ENCODE measurements around the gene ANP32B.

The ANP32B gene

DNA sequence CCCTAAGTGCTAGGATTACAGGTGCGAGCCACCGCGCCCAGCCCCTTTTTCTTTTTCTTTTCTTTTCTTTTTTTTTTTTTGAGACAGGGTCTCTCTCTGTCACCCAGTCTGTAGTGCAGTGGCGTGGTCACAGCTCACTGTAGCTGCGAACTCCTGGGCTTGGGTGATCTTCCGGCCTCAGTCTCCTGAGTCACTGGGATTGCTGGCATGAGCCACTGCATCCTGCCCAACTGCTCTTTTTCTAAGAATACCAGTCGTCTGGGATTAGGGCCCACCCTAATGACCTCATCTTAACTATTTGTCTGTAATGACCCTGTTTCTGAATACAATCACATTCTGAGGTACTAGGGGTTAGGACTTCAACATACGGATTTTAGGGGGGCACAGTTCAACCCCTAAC lies 39.3 kb downstream of the ANP32B start:
- no peak overlapping the region for H3K4me3 ChIP-seq (ENCODE audit: control insufficient read depth, low read depth, low read length)
- DNase-seq (ENCODE audit: low read depth) = peak; percentile 52
- TF ChIP-seq, protein P1, sequence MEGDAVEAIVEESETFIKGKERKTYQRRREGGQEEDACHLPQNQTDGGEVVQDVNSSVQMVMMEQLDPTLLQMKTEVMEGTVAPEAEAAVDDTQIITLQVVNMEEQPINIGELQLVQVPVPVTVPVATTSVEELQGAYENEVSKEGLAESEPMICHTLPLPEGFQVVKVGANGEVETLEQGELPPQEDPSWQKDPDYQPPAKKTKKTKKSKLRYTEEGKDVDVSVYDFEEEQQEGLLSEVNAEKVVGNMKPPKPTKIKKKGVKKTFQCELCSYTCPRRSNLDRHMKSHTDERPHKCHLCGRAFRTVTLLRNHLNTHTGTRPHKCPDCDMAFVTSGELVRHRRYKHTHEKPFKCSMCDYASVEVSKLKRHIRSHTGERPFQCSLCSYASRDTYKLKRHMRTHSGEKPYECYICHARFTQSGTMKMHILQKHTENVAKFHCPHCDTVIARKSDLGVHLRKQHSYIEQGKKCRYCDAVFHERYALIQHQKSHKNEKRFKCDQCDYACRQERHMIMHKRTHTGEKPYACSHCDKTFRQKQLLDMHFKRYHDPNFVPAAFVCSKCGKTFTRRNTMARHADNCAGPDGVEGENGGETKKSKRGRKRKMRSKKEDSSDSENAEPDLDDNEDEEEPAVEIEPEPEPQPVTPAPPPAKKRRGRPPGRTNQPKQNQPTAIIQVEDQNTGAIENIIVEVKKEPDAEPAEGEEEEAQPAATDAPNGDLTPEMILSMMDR (conservative IDR thresholded peaks at IDR 0.05; ENCODE audit: control insufficient read depth, insufficient read depth, low read depth, low read length) = no peak

DNA sequence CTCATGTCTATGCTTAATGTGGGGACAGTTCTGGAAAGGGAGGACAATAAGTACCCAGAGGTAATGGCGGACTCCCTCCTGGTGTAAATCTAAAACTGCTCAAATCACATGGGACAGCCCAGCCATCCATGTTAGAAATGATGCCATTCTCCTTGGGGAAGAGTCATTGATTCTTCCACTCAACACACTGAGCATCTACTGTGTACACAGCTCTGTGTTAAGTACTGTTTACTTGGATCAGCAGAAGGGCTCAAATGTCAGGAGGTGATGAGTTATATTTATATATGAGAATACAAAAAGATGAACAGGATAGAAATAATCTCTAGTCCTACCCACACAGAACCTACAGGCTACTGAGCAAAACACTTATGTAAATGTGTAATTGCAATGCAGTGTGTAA lies 41.6 kb downstream of the ANP32B start:
- DNase-seq (ENCODE audit: low read depth) = no peak
- H3K4me3 ChIP-seq (ENCODE audit: control insufficient read depth, low read depth, low read length) = no peak overlapping the region
- TF ChIP-seq, protein P1 (conservative IDR thresholded peaks at IDR 0.05; ENCODE audit: control insufficient read depth, insufficient read depth, low read depth, low read length) = no peak

DNA sequence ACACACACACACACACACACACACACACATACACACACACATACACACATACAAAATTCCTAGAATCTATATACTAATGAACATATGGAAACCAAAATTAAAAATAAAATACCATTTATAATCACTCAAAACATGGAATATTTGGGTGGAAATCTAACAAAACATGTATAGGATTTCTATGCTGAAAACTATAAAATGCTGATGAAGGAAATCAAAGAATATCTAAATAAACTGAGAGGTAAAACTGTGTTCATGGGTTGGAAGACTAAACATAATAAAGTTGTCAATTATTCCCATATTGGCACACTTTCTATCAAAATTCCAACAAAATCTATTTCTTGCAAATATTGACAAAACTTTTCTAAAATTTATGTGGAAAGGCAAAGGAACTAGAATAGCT lies 48.0 kb downstream of the ANP32B start:
- no peak for DNase-seq (ENCODE audit: low read depth)
- H3K4me3 ChIP-seq (ENCODE audit: control insufficient read depth, low read depth, low read length) = no peak overlapping the region

DNA sequence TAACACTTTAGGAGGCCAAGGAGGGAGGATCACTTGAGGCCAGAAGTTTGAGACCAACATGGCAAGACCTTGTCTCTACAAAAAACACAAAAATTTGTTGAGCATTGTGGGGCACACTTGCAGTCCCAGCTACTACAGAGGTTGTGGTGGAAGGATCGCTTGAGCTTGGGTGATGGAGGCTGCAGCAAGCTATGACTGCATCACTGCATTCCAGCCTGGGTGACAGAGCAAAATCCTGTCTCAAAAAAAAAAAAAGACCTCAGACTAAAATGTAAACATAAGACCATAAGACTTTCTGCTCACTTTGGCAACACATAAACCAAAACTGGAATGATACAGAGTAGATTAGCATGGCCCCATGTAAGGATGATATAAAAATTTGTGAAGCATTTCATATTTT lies 48.8 kb downstream of the ANP32B start:
- H3K4me3 ChIP-seq (ENCODE audit: control insufficient read depth, low read depth, low read length) = no peak overlapping the region
- no peak for DNase-seq (ENCODE audit: low read depth)
- TF ChIP-seq, protein P1 (conservative IDR thresholded peaks at IDR 0.05; ENCODE audit: control insufficient read depth, insufficient read depth, low read depth, low read length) = no peak

More for the DNA sequence above, 48.0 kb downstream of the ANP32B start:
- TF ChIP-seq, protein P1 (conservative IDR thresholded peaks at IDR 0.05; ENCODE audit: control insufficient read depth, insufficient read depth, low read depth, low read length) = no peak

DNA sequence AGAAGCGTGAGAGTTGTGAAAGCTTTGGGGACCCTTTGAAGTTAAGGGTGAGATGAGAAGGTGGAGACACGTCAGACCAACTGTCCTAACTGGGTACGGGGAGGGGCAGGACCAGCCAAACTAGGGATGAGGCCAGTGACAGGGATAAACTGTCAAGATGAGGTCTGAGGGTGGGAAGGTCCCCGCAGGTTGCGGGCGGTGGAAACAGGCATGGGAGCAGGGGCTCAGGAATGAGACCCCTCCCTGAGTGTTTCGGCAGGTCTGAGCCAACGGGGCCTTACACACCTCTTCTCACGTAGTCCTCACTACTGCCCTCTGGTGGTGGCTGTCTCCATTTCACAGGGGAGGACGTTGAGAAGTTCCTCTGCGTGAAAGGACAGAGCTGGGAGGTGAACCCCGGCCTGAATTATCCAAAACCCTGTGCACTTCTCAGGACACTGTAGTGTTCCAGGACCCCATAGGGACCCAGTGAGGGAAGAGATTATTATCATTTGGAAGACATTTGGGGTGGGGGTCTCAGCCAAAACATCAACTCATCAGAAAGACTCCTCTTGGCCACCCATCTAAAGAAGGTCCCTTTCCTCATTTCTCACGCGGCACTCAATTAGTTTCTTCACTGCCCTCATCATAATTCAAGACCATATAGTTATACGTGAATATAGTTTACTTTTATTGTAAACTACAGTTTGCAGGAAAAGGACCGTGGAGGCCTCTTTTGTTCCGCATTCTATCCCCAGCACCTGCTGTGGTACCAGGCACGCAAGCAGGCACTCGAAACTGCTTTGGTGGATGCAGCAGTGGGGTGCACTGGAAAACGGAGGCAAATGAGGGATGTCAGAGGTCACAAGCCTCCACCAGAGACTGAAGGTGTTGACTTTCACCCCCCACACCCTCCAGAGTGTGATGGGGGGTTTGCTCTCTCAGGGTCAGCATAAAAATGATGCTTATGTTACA lies 51.7 kb downstream of the ANP32B start:
- DNase-seq (ENCODE audit: low read depth) = peak; percentile 79
- H3K4me3 ChIP-seq (ENCODE audit: control insufficient read depth, low read depth, low read length) = no peak overlapping the region
- TF ChIP-seq, protein P1 (conservative IDR thresholded peaks at IDR 0.05; ENCODE audit: control insufficient read depth, insufficient read depth, low read depth, low read length) = peak; percentile 84

DNA sequence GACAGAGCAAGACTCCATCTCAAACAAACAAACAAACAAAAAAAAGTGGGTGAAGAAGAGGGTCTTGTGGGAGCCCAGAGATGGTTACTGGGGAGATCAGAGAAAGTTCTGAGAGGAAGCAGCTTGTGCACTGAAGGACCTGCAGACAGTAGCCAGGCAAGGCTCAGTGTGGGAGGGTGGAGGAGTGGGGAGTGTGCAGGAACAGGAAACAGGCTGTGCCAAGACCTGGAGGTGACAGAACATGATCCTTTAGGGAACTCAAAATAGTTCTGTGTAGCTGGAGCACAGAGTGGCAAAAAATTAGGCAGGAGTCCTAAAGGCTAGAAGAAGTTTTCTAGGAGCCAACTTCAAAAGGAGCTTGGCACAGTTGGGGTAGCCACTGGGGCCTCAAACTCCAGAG lies 54.2 kb downstream of the ANP32B start:
- TF ChIP-seq, protein P1 (conservative IDR thresholded peaks at IDR 0.05; ENCODE audit: control insufficient read depth, insufficient read depth, low read depth, low read length) = no peak
- no peak for DNase-seq (ENCODE audit: low read depth)
- H3K4me3 ChIP-seq (ENCODE audit: control insufficient read depth, low read depth, low read length) = no peak overlapping the region
